Measurements from ENCODE around the gene LHFPL5.

Gene LHFPL5

DNA sequence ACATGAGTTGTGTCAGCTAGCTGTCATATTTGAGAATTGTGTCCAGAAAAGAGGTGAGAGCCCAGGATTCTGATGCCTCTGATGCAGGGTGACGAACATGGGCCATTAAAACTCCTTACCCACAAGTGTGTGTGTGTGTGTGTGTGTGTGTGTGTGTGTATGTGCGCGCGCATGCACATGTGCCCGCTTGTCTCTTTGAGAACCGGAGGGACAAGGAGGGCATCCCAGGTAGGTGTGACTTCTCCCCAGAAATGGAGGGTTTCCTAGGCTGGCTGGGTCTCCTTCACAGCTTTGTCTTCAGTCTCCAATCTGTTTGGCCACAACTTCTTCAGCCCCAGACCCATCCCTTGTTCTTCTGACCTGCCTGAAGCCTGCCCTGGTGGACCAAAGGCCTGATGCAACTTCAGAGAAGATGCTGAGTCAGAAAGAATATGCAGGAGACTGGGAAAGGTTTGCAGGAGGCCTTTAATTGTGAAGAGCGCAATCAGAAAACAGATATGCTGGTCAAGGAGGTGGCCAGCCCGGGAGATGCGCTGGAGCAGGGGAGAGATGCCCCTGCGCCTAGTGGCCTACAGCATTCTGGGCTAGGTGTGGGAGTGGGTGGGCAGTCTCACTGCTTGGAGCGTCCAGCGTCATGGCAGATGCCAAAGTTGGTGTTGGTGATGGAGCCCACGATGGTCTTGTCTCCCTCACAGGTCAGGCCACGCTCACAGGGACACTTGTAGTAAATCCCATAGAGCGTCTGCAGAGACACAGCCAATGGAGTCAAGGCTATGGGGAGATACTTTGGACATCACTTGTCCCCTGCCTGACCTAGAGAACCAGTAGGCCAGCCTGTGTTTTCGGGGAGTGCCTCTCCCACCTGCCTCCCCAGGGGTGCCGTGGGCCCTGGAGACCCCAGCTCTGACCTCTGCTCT, 10.4 kb upstream of the LHFPL5 start:
- no peak for DNase-seq

DNA sequence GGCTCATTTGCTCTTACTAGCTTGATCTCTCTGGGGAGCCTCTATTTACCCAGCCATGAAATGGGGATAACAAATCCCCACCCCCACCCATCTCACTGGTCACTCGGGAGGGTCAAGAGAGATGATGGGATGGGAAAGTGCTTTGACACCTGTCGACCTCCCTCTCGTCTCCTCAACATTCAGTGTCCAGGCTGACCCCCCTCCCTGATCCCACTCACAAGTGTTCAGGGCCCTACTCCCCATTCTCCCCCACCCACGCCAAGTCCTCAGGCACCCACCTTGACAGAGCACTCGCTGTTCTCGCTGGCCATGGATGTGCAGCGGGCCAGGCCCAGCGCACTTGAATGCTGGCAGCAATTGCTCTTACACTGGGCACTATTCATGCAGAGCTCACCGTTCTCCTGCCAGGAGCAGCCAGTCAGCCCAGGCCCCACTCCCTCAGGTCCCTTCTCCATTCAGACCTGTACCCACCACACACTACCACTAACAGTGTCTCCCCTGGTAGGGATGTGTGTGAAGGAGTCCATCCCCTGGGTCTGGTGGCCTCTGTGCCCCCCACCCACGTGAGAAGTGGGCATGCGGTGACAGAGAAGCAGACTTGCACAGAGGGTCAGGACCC, 9.6 kb upstream of the LHFPL5 start:
- DNase-seq, result no peak

DNA sequence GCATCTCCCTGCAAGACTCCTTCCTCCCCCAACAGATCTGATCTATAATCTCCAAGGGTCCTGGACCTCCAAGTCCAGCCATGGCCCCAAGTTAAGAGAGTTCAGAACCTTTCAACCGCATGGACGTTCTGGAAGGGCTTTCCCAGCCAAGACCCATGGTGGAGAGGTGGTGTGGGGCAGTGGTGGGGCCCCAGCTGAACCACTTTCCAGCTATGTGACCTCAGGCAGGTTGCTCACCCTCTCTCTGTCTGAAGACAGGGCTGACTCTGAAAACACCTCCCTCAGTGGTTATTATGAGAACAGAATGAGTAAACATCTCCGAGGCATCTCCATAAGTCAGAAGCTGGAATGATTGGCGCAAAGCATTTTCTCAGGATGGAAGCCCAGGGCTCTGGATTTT, 8.9 kb upstream of the LHFPL5 start:
- no peak for DNase-seq

DNA sequence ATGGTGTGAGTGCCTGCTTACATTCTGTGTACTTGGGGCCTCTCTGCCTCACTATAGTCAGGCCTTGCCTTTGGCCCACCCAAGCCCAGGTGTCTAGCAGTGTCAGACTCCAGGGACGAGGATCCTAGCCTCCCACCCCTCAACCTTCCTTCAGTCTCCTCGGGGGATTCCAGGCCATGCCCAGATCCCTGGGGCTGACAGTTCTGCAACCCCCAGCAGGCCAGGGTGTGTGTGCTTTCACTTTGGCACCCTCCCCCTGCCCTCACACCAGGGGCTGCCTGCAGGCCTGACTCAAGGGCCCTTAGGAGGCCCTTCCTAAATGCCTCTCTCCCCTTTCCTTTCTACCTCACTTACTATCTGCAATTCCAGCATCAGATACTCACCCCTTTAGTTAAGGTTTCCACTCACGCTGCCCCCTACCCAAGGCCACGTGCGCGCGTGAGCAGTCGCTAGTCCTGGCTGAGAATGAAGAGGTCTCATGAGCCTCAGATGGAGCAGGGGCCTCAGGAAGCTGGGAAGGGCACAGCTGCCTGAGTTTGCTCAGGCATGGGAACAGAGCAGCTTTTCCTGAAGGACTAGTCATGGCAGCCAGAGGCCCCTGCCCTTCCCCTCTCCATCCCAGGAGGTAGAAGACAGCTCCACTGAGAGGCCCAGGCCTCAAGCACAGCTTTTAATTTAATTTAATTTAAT, 7.2 kb upstream of the LHFPL5 start:
- no peak for DNase-seq

DNA sequence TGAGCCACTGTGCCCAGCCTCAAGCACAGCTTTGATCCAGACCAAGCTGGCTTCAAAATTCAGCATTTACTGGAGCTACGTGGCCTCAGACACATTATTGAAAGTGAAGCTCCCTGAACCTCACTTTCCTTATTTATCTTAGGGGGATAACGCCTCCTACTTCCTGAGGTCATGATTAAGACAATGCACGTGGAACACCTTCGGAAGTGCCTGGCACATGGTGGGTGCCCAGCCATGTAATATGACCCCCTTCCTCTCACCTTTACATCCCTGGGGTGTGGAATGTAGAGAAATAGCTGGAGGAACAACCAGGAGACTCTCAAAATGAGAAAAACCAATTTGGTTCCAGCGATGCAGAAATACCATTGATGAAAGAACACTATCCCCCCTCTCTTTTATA, 6.4 kb upstream of the LHFPL5 start:
- no peak for DNase-seq

DNA sequence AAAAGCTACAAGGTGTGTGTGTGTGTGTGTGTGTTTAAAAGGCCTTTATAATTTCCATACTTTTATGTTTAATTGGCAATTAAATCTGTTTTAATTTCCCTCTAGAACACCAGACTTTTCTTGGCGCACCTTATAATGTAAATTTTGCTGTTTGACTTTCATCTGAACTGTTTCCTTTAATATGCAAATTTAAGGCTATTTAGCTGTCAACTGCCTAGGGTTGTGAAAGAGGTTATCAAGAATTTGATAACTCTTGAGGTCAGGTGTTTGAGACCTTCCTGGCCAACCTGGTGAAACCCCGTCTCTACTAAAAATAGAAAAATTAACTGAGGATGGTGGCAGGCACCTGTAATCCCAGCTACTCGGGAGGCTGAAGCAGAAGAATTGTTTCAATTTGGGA, 4.0 kb upstream of the LHFPL5 start:
- no peak for DNase-seq

DNA sequence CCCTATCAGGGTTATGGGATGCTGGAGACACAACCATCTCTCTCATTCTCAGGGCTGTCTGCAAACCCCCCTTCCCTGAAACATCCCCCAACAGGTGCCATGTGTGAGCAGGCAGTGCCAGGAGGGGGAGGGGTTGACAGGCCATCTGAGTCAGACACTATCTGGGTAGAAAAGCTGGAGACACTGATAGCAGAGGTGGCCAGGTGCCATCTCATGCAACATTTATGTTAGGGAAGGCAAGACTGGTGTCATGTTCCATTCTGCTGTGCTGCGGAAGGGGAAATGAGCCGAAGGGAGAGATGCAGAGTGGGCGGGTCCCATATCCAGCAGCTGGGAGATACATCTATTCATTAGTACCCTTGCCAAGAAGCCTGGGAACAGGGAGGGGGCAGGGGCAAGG, 3.5 kb downstream of the LHFPL5 start:
- peak; percentile 98 for DNase-seq

DNA sequence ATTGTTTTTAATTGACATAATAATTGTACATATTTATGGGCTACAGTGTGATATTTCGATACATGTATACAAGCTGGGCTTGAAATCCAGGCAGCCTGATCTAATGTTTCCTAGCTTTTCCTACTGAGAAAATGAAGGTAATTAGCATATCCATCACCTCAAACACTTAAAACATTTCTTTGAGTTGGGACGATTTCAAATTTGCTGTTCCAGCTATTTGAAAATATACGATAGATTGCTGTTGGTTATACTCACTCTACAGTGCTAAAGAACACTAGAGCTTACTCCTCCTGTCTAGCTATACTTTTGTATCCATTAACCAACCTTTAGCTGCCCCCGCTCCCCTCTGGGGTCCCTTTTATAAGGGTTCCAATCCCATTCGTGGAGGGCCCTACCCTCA, 4.7 kb downstream of the LHFPL5 start:
- no peak for DNase-seq

DNA sequence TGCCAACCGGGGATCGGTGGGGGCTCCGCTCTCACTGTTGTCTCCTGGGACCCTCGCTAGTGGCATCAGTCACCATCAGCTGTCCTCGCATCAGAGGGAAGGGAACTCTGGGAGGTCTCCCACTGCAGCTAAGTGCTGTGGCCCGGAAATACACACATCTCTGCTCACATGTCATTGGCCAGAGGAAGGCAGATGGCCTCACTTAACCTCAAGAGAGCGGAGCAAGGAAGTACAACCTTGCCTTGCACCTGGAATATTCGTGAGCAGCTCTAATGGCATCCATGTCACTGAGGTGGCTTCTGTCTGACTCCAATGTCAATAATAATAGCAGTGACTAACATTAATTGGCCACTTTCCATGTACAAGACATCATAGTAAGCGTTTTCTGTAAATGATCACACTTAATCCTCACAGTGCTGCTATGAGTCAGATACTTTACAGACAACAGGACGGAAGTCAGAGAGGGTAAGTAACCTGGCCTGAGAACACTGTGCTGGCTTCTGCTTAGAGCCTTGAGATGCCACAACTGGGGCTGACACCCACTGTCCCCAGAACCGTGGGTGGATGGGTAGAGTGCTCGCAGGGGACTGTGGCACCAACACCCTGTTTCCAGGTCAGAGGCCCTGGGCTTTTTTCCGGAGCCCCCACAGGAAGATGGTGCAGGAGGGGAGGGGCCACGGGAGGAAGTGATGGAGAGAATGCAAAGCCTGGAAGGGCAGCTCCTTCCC, 6.0 kb downstream of the LHFPL5 start:
- peak; percentile 70 for DNase-seq

DNA sequence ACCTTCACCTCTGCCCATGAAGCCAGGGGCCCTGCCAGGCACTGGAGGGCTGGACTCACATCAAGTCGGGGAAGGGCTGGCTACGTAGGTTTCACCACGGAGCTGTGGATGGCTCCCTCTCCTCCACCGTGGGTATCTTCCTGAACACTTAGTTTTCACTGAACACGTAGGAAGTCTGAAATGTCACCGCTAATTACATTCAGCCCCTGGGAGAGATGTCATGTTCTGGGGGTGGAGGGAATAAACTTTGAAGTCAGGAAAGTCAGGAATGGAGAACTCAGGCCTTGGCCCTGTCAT, 6.5 kb downstream of the LHFPL5 start:
- DNase-seq, result no peak

DNA sequence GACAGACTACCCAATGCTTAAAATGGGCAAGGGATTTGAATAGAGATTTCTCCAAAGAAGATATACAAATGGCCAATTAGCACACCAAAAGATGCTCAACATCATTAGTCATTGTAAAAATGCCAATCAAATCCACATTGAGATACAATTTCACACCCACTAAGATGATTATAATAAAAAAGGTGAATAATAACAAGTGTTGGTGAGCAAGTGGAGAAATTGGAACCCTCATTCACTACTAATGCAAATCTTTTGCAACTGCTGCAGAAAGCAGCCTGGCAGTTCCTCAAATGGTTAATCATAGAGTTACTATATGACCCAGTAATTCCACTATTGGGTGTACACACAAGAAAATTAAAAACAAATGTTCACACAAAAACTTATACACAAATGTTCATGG, 12.4 kb downstream of the LHFPL5 start:
- no peak for DNase-seq

DNA sequence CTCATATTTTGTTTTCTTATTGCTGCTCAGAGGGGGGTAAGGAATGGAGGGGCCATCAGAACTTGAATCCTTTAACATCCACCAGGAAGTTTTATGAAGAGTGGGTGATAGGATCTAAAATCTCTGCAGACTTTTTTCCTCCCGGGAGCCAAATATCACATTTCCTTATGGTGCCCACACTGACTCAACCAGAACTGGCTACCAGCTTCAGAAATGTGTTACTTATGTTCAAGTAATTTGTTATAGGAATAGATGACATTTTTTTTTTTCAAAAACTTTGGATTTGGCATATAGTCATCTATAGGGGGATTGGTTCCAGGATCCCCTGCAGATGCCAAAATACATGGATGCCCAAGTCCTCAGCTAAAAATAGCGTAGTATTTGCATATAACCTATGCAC, 18.4 kb downstream of the LHFPL5 start:
- DNase-seq, result no peak

DNA sequence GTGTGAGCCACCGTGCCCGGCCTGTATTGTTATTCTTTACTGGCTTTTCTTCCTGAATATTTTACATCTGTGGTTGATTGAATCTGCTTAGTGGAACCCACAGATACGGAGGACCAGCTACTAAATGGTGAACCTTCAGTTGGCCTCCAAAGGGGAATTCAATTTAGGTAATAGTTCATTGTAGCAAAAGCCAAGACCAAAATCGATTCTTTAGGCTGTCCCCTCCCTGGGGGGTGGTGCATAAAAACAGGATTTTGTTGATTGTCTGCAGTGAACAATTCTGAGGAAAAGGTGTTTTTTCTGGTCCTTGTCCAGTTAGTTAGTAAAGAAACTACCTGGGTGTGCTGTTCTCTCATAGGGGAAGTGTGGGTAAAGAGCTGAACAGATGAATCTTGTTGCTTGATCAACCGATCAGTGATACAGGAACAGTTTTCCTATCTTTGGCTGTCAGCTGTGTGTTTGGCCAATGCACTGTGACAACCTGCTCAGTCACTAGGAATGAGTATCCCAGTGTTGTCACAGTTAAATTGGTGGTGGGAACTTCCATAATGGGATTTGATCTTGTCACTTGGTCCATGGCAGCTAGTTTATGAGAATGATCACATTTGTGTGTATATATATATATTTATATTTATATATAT, 19.5 kb downstream of the LHFPL5 start:
- no peak for DNase-seq

DNA sequence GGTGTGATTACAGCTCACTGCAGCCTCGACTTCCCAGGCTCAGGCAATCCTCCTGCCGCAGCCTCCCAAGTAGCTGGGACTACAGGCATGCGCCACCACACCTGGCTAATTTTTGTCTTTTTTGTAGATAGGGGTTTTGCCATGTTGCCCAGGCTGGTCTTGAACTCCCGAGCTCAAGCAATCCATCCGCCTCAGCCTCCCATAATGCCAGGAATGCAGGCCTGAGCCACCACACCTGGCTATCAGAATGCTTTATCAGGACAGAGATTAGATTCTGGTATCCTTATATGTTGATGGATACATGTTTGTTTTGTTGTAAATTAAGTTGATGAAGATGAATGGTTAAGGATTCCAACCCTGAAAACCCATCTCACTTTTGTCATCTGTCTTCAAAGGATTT, 24.2 kb downstream of the LHFPL5 start:
- no peak for DNase-seq

DNA sequence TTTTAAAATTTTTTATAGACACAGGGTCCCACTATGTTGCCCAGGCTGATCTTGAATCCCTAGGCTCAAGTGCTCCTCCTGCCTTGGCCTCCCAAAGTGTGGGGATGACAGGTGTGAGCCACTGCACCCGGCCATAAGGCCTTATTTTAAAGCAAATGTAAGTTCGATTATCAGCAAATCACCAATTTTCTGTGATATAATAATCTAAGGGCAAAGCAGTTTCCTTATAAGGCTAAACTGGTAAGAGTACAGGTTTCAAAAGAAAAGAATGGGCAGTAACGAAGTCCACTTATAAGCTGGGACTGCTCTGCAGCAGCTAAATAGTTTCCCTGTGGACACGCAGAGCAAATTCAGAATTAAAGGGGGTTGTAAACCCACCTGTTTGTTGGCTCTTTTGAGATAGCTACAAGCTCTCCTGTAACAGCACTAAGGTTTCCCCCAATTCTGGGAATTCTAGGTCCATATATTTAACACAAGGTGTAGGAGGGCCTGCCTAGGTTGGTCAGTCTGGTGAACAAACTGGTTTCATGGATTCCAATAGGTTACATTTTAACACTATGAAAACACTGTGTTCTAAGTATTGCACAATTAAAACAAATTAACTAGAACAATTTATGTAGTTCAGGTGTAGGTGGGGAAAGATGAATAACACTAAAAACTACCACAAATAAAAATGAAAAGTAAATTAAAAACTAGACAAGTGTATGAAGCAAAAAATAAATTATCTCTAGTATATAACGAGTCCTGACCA, 26.3 kb downstream of the LHFPL5 start:
- DNase-seq, result no peak

DNA sequence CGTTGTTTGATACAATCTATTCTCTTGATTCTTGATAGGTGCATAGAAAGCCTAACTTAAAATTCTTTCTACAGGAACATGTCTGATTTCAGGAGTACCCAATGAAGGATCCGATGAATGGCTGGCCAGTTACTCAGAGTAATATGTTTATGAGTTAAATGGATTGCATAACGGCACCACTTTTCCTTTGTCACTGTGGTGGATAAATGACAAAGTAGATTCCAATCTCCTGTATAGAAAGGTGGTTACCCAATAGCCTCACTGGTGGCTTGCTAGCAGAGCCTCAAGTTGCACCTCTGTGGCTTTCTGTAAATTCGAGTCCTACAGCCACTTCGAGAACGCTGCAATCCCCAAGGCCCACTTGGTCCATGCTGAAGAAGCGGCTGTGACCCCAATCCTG, 28.4 kb downstream of the LHFPL5 start:
- no peak for DNase-seq

DNA sequence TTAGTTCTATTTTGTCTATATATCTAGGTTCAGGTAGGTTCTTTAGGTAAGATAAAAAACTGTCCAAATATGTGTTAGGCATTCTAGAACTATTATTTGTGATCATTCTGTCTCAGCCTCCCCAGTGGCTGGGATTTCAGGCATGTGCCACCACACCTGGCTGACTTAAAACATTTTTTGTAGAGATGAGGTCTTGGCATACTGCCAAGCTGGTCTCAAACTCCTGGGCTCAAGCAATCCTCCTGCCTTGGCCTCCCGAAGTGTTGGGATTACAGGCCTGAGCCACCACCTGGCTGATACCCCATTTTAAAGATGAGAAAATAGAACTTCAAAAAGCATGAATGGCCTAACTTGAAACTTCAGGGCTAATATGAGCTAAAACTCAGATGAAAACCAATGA, 33.9 kb downstream of the LHFPL5 start:
- no peak for DNase-seq

DNA sequence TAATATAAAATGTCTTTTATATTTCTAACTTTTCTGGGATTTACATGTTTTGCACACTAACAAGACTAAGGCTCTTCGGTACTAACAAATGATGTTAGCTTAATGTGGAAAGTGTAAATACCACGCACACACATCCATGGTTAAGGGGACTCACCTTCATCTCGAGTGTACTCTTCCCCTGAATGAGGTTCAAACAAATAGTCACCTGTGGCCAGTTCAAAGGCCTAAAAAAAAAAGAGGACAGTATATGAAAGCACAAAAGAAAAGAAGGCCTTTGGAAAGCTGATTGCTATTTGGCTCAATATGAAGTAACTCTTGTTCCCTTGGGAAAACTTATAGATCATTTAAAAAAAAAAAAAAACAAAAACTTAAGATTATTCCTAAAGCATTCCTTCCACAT, 37.2 kb downstream of the LHFPL5 start:
- DNase-seq, result no peak

DNA sequence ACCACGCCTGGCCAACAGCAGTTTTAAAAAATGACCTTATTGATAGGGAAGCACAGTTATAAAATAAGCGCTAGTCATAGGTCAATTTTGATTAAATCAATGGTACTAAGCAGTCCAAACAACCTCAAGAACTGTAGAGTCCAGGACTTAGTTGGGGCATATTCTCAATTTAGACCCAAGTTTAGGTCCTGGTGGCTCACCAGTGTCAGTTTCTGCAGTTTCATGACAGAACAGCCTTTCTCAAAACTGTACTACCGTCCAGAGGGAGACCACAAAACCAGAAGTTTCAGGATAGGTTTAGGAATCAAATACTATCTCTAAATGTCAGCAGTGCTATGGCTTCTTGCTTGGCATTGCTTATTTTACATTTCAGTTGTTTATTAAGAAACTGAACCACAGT, 39.1 kb downstream of the LHFPL5 start:
- no peak for DNase-seq

DNA sequence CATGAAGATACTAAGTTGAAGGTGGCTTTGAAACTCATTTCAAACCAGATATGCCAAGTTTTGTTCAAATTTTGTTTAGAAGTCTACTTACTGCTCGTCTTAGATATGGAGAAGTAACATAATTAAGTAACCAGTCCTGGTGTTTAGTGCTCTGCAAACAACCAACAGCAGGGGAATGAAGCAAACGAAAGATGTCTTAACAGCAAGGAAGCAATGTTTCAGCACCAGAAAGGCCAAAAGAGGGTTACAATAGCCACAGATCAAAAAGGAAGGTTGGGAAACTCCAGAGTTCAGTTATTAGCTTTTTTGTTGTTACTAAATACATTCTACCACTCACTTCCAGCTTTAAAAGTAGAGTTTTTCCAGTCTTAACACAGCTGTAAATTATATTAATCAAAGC, 45.1 kb downstream of the LHFPL5 start:
- no peak for DNase-seq

DNA sequence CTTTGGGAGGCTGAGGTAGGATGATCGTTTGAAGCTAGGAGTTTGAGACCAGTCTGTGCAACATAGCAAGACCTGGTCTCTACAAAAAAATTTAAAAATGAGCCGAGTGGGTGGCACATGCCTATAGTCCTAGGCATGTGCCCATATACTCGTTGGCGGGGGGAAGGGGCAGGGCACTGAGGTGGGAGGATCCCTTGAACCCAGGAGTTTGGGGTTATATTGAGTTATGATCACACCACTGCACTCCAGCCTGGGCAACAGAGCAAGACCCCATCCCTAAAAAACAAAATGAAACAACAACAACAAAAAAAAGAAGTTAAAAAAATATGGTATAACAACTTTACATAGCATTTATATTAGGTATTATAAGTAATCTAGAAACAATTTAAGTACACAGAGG, 47.8 kb downstream of the LHFPL5 start:
- DNase-seq, result no peak

DNA sequence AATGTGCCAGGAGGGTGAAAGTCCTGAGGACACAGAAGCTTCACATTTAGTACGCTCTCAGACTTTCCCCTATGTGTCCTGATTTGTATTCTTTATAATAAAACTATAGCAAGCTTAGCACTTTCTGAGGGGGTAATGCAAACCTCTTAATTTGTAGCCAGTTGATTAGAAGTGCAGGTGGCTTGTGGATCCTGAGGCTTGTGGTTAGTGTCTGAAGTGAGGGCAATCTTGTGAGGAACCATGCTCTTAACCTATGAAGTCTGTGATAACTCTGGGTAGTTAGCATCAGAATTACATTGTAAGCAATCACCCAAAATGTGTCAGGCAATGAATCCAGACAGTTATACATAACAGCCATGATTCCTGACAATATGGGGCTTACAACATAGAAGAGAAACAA, 51.1 kb downstream of the LHFPL5 start:
- no peak for DNase-seq
